Esophagus squamous epithelium (tissue), 5 donors: ENCODE measurements around the gene LGALS7. TPM values are rescaled to one million over a fixed set of nuclear protein-coding genes. Genes with fewer than 3 reads are reported as not detected.

ENCODE experiments used
- DNase-seq: peaks from one replicate; lab custom pipeline; 2025; lab: John Stamatoyannopoulos, UW
- H3K27ac ChIP-seq, 4 donors: fragments of 200-600 bp; sonication (generic); one replicate each; pipeline ENCODE4 v1.5.1; 2016 to 2019; ENCODE audit warnings: mild to moderate bottlenecking in 1 of 4
- H3K27me3 ChIP-seq, 4 donors: fragments of 200-600 bp; sonication (generic); 1 replicate in 3 of 4; 2 replicates in 1 of 4; pipeline versions ENCODE4 v1.5.1 to v1.6.0; 2017 to 2021; ENCODE audit warnings: antibody characterized with exemption in 1 of 4
- H3K36me3 ChIP-seq, 3 donors: fragments of 200-600 bp; sonication (generic); one replicate each; pipeline ENCODE4 v1.5.1; 2016 to 2019
- H3K4me1 ChIP-seq, 3 donors: fragments of 200-600 bp; sonication (generic); one replicate each; pipeline ENCODE4 v1.5.1; 2017 to 2019
- H3K4me3 ChIP-seq, 4 donors: fragments of 200-600 bp; sonication (generic); 1 replicate in 3 of 4; 2 replicates in 1 of 4; pipeline ENCODE4 v1.5.1; 2016 to 2019; ENCODE audit warnings: mild to moderate bottlenecking in 2 of 4, moderate library complexity in 1 of 4
- H3K9me3 ChIP-seq, 3 donors: fragments of 200-600 bp; sonication (generic); one replicate each; pipeline ENCODE4 v1.5.1; 2016 to 2019
- POLR2A ChIP-seq, 4 donors: fragments of 450-650 bp; IDR thresholded peaks; one replicate each; pipeline ENCODE4 v1.6.1; 2017; ENCODE audit warnings: antibody characterized with exemption in 4 of 4, mild to moderate bottlenecking in 4 of 4, moderate library complexity in 3 of 4
- WGBS, 2 donors: methylation state at CpG; one replicate each; pipeline ENCODE4 v1.1.5; 2018; 5-methylcytosine and 5-hydroxymethylcytosine counted together
- intact Hi-C: fragments of 100-400 bp; cut with DNase I; formaldehyde crosslinking; loops from one replicate; pipeline ENCODE4 v1.15.0; 2022
- total RNA-seq, 4 donors: library from RNA; depleted of rRNA; stranded (reverse); fragments of >200 nt; gene quantifications; one replicate each; pipeline ENCODE4 v1.1.0, GENCODE V29; 2016
- TF ChIP-seq, protein P1 (sequence below), 6 experiments: fragments of 450-650 bp in 4 of 6; fragments of 200-600 bp in 2 of 6; sonication (generic) in 2 of 6; IDR thresholded peaks; one replicate each; pipeline ENCODE4 v1.5.1; 2016 to 2019; ENCODE audit warnings: antibody characterized with exemption in 6 of 6, mild to moderate bottlenecking in 4 of 6, moderate library complexity in 4 of 6
- donor health status: DM: yes; HTN: yes; CAD: no.

Gene LGALS7
- total RNA-seq, 4 donors from 2014 or later, result 7.1 to 266 (median 114) TPM

DNA sequence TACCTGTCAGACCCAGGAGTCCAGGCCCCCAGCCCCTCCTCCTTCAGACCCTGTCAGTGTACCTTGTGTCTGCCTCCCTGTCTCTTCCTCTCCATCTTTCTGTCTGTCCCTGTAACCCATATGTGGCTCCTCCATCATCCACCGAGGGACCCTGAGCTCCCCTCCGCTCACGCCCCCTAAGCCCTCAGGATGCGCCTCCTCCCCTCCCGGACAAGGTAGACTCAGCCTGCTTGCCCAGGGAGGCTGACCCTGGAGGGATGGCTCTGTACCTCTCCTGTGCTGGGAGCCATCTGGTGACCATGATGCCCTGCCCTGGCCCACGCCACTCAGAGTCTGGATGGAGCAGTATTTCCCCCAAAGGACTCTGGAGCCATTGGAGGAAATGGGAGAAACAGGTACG is 28.0 kb downstream of the LGALS7 start:
- H3K36me3 ChIP-seq, result no peaks in the 10 kb centered on the region
- no peak overlapping the region for H3K27ac ChIP-seq
- H3K27me3 ChIP-seq, result no peaks in the 10 kb centered on the region
- intact Hi-C loops, result no loop called here
- no peak for TF ChIP-seq POLR2A (IDR thresholded peaks at IDR 0.05)
- TF ChIP-seq, protein P1, sequence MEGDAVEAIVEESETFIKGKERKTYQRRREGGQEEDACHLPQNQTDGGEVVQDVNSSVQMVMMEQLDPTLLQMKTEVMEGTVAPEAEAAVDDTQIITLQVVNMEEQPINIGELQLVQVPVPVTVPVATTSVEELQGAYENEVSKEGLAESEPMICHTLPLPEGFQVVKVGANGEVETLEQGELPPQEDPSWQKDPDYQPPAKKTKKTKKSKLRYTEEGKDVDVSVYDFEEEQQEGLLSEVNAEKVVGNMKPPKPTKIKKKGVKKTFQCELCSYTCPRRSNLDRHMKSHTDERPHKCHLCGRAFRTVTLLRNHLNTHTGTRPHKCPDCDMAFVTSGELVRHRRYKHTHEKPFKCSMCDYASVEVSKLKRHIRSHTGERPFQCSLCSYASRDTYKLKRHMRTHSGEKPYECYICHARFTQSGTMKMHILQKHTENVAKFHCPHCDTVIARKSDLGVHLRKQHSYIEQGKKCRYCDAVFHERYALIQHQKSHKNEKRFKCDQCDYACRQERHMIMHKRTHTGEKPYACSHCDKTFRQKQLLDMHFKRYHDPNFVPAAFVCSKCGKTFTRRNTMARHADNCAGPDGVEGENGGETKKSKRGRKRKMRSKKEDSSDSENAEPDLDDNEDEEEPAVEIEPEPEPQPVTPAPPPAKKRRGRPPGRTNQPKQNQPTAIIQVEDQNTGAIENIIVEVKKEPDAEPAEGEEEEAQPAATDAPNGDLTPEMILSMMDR (IDR thresholded peaks at IDR 0.05), result no peak
- H3K4me3 ChIP-seq, result no peak overlapping the region
- no peak for DNase-seq
- peaks cover 0 to under 1% (median 0%) of the 10 kb centered on the region in 3 donors for H3K4me1 ChIP-seq
- 34 to 84% methylated on average over 3 to 4 of the region's 7 CpGs for WGBS, 2 donors
- no peaks in the 10 kb centered on the region for H3K9me3 ChIP-seq

DNA sequence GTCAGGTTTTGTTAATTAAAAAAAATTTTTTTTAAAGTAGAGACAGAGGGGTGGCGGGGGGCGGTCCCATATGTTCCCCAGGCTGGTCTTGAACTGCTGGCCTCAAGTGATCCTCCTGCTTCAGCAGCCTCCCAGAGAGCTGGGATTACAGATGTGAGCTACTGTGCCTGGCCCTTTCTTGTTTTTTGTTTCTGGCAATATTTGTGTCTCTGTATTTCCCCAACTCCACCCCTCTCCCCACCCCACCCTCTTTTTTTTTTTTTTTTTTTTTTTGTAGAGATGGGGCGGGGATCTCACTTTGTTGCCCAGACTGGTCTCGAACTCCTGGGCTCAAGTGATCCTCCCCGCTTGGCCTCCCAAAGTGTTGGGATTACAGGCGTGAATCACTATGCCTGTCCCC is 28.4 kb downstream of the LGALS7 start:
- intact Hi-C loops, result no loop called here
- DNase-seq, result no peak
- Histone ChIP-seq H3K36me3 (no peaks in the 10 kb centered on the region), H3K4me3 (no peak overlapping the region), H3K27me3 (no peaks in the 10 kb centered on the region), H3K9me3 (no peaks in the 10 kb centered on the region), H3K4me1 (peaks cover 0 to 5% (median 0%) of the 10 kb centered on the region in 3 donors), H3K27ac (no peak overlapping the region)
- no peak for TF ChIP-seq POLR2A (IDR thresholded peaks at IDR 0.05)
- TF ChIP-seq, protein P1 (IDR thresholded peaks at IDR 0.05), result no peak
- WGBS, 2 donors, result 66 to 72% methylated on average over 6 of the region's 6 CpGs

DNA sequence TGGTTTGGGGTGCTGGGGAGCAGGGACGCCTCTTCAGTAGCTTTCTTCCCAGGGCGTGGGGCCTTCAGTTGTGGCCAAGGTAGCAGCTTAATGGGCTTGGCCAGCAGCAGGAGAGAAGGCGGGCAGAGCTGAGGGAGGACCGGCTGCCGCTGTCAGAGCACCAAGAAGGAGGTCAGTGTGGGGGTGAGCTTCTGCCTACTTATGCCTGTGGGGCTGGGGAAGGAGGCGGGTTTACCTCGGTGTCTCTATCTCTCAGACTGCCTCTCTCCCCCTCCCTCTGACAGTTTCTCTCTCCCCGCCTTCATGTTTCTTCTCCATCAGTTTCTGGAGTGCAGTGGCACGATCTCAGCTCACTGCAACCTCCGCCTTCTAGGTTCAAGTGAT is 29.0 kb downstream of the LGALS7 start, which contains the start of gene CAPN12:
TSS of gene CAPN12 (minus strand) at position 177 of the 384 bp plus-strand sequence. CDS start 309 bp downstream, outside the sequence.
- Histone ChIP-seq H3K27me3 (no peaks in the 10 kb centered on the region), H3K4me3 (no peak within 1 kb of the TSS), H3K9me3 (no peaks in the 10 kb centered on the region), H3K27ac (no peak within 1 kb of the TSS), H3K4me1 (peaks cover 0 to 9% (median 4%) of the 10 kb centered on the region in 3 donors), H3K36me3 (no peaks in the 10 kb centered on the region)
- WGBS, 2 donors, result 80 to 87% methylated on average over 3 to 8 of the region's 10 CpGs
- TF ChIP-seq, protein P1 (IDR thresholded peaks at IDR 0.05), result no peak
- TF ChIP-seq POLR2A (IDR thresholded peaks at IDR 0.05), result no peak
- DNase-seq, result no peak
- intact Hi-C loops, result no loop called here

DNA sequence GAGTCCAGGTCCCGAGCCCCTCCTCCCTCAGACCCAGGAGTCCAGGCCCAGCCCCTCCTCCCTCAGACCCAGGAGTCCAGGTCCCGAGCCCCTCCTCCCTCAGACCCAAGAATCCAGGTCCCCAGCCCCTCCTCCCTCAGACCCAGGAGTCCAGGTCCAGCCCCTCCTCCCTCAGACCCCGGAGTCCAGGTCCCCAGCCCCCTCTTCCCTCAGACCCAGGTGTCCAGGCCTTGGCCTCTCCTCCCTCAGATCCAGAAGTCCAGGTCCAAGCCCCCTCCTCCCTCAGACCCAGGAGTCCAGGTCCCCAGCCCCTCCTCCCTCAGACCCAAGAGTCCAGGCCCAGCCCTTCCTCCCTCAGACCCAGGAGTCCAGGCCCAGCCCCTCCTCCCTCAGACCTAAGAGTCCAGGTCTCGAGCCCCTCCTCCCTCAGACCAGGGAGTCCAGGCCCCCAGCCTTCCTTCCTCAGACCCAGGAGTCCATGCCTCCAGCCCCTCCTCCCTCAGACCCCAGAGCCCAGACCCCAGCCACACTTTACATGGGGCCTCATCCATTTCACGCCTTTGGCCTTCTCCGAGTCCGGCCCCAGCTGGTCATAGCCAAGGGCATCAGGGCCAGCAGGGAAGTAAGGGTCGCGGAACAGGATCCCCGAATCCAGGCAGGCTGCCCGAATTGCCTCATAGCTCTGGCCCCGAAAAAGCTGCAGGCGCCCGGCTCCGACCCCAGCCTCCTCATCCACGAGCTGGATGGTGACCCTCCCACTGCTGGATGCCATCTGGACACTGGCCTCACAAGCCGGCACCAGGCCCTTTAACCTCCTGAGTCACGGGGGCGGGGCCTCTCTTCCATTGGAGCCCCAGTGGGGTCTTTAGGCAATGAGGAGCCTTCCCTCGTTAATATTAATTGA is 29.7 kb downstream of the LGALS7 start:
- no peak for DNase-seq
- 57 to 67% methylated on average over 3 to 5 of the region's 20 CpGs for WGBS, 2 donors
- intact Hi-C loops, result no loop called here

More for the DNA sequence above, 29.7 kb downstream of the LGALS7 start:
- peaks cover 0 to 9% (median 4%) of the 10 kb centered on the region in 3 donors for H3K4me1 ChIP-seq
- no peaks in the 10 kb centered on the region for H3K27me3 ChIP-seq
- no peaks in the 10 kb centered on the region for H3K36me3 ChIP-seq
- H3K4me3 ChIP-seq, result no peak overlapping the region
- no peak overlapping the region for H3K27ac ChIP-seq
- H3K9me3 ChIP-seq, result no peaks in the 10 kb centered on the region
- TF ChIP-seq, protein P1 (IDR thresholded peaks at IDR 0.05), result no peak
- TF ChIP-seq POLR2A (IDR thresholded peaks at IDR 0.05), result no peak
